WTC11 (cell line): ENCODE data around the gene MAPK14.
"Not testable (repeated sequence)": the region's sequence is repeated elsewhere in the genome, so short reads cannot be mapped to it uniquely, and the experiment has no call there.

ENCODE experiments used
- CTCF ChIP-seq: fragments of 200-600 bp; IDR thresholded peaks from 2 replicates; pipeline ENCODE4 v1.8.0; 2022; ENCODE audit warnings: antibody characterized with exemption
- FOXK1 ChIP-seq: sonication (generic); formaldehyde crosslinking; IDR thresholded peaks from 2 replicates; pipeline ENCODE4 v1.8.0; 2022; ENCODE audit warnings: mild to moderate bottlenecking, moderate library complexity, missing genetic modification reagents
- HMGXB4 ChIP-seq: sonication (generic); formaldehyde crosslinking; IDR thresholded peaks from 2 replicates; pipeline ENCODE4 v1.8.1; 2023; ENCODE audit warnings: mild to moderate bottlenecking, moderate library complexity, missing genetic modification reagents
- KAT7 ChIP-seq: sonication (generic); formaldehyde crosslinking; IDR thresholded peaks from 2 replicates; pipeline ENCODE4 v1.8.1; 2023; ENCODE audit warnings: missing genetic modification reagents, mild to moderate bottlenecking, borderline replicate concordance
- MAX ChIP-seq: sonication (generic); formaldehyde crosslinking; IDR thresholded peaks from 2 replicates; pipeline ENCODE4 v1.8.0; 2022; ENCODE audit warnings: mild to moderate bottlenecking, missing genetic modification reagents
- MLX ChIP-seq: sonication (generic); formaldehyde crosslinking; IDR thresholded peaks from 2 replicates; pipeline ENCODE4 v1.8.1; 2023; ENCODE audit warnings: mild to moderate bottlenecking, missing genetic modification reagents, moderate library complexity
- NFATC4 ChIP-seq: fragments of 250-450 bp; sonication (Bioruptor Pico); IDR thresholded peaks from 2 replicates; pipeline ENCODE4 v1.9.0; 2021; ENCODE audit warnings: mild to moderate bottlenecking
- NR3C1 ChIP-seq: sonication (generic); formaldehyde crosslinking; conservative IDR thresholded peaks from 2 replicates; pipeline ENCODE4 v1.8.1; 2023; ENCODE audit warnings: low read depth, mild to moderate bottlenecking, missing genetic modification reagents
- STAT6 ChIP-seq: sonication (generic); formaldehyde crosslinking; conservative IDR thresholded peaks from 2 replicates; pipeline ENCODE4 v1.8.1; 2023; ENCODE audit warnings: mild to moderate bottlenecking, low read depth, missing genetic modification reagents, moderate library complexity
- TEAD1 ChIP-seq: sonication (generic); formaldehyde crosslinking; IDR thresholded peaks from 2 replicates; pipeline ENCODE4 v1.8.0; 2022; ENCODE audit warnings: mild to moderate bottlenecking, missing genetic modification reagents
- USF1 ChIP-seq: sonication (generic); formaldehyde crosslinking; IDR thresholded peaks from 2 replicates; pipeline ENCODE4 v1.8.0; 2022; ENCODE audit warnings: mild to moderate bottlenecking, missing genetic modification reagents
- USF2 ChIP-seq: sonication (generic); formaldehyde crosslinking; IDR thresholded peaks from 2 replicates; pipeline ENCODE4 v1.8.1; 2023; ENCODE audit warnings: mild to moderate bottlenecking, missing genetic modification reagents, moderate library complexity
- ZNF281 ChIP-seq: sonication (generic); formaldehyde crosslinking; IDR thresholded peaks from 2 replicates; pipeline ENCODE4 v1.8.0; 2023; ENCODE audit warnings: mild to moderate bottlenecking, missing genetic modification reagents
- ZNF416 ChIP-seq: fragments of 250-450 bp; sonication (Bioruptor Pico); IDR thresholded peaks from 2 replicates; pipeline ENCODE4 v1.9.0; 2021; ENCODE audit warnings: mild to moderate bottlenecking, inconsistent platforms

GRCh38 chr6:36124346-36124745 is 96.7 kb downstream of the MAPK14 start:
- not testable (repeated sequence) for TF ChIP-seq HMGXB4; CTCF; ZNF281; USF2 (CRISPR knock-in tag); FOXK1 (CRISPR knock-in tag); TEAD1 (CRISPR knock-in tag); MAX (CRISPR knock-in tag); ZNF416 (CRISPR knock-in tag); STAT6 (CRISPR knock-in tag); KAT7; MLX (CRISPR knock-in tag); USF1 (CRISPR knock-in tag); NR3C1 (CRISPR knock-in tag); NFATC4 (CRISPR knock-in tag)
